Ascending aorta (tissue), 2 donors: Measurements from ENCODE around the gene ACTN1. TPM values are rescaled to one million over a fixed set of nuclear protein-coding genes. Genes with fewer than 3 reads are reported as not detected.

Source experiments
- DNase-seq, 2 donors: peaks; one replicate each; pipeline ENCODE4 v3.0.0-alpha.2; 2019; ENCODE audit warnings: low spot score in 2 of 2
- H3K27ac ChIP-seq, 2 donors: fragments of 200-600 bp; sonication (generic); one replicate each; pipeline ENCODE4 v1.5.1; 2016 to 2017; ENCODE audit warnings: mild to moderate bottlenecking in 1 of 2
- H3K27me3 ChIP-seq: fragments of 200-600 bp; sonication (generic); one replicate; pipeline ENCODE4 v1.5.1; 2017
- H3K36me3 ChIP-seq, 2 donors: fragments of 200-600 bp; sonication (generic); one replicate each; pipeline ENCODE4 v1.5.1; 2016
- H3K4me1 ChIP-seq, 2 donors: fragments of 200-600 bp; sonication (generic); one replicate each; pipeline ENCODE4 v1.5.1; 2016 to 2017; ENCODE audit warnings: mild to moderate bottlenecking in 1 of 2
- H3K4me3 ChIP-seq, 2 donors: fragments of 200-600 bp; sonication (generic); one replicate each; pipeline ENCODE4 v1.5.1; 2016 to 2017; ENCODE audit warnings: mild to moderate bottlenecking in 1 of 2
- H3K9me3 ChIP-seq, 2 donors: fragments of 200-600 bp; sonication (generic); one replicate each; pipeline ENCODE4 v1.5.1; 2016
- intact Hi-C: fragments of 100-400 bp; cut with DNase I; formaldehyde crosslinking; loops from one replicate; pipeline ENCODE4 v1.15.1; 2023
- total RNA-seq: library from RNA; depleted of rRNA; stranded (reverse); fragments of >200 nt; gene quantifications from one replicate; pipeline ENCODE4 v1.1.0, GENCODE V29; 2016
- TF ChIP-seq, protein P1 (sequence below), 3 experiments: fragments of 200-600 bp in 2 of 3; fragments of 450-650 bp in 1 of 3; sonication (generic) in 2 of 3; IDR thresholded peaks; one replicate each; pipeline ENCODE4 v1.5.1; 2016 to 2019; ENCODE audit warnings: antibody characterized with exemption in 3 of 3, mild to moderate bottlenecking in 1 of 3, moderate library complexity in 1 of 3

The ACTN1 gene
- total RNA-seq, 1 donor from 2014 or later: 814 TPM

- intact Hi-C loops: no loop called here
- Histone ChIP-seq H3K36me3 (peaks cover 92 to 95% of the 10 kb centered on the region in 2 donors), H3K27me3 (no peaks in the 10 kb centered on the region), H3K9me3 (no peaks in the 10 kb centered on the region), H3K27ac (peak overlapping the region in 1 of 2 donors; percentile 63), H3K4me3 (no peak overlapping the region), H3K4me1 (peaks cover 0 to 23% of the 10 kb centered on the region in 2 donors)
- TF ChIP-seq, protein P1, sequence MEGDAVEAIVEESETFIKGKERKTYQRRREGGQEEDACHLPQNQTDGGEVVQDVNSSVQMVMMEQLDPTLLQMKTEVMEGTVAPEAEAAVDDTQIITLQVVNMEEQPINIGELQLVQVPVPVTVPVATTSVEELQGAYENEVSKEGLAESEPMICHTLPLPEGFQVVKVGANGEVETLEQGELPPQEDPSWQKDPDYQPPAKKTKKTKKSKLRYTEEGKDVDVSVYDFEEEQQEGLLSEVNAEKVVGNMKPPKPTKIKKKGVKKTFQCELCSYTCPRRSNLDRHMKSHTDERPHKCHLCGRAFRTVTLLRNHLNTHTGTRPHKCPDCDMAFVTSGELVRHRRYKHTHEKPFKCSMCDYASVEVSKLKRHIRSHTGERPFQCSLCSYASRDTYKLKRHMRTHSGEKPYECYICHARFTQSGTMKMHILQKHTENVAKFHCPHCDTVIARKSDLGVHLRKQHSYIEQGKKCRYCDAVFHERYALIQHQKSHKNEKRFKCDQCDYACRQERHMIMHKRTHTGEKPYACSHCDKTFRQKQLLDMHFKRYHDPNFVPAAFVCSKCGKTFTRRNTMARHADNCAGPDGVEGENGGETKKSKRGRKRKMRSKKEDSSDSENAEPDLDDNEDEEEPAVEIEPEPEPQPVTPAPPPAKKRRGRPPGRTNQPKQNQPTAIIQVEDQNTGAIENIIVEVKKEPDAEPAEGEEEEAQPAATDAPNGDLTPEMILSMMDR (IDR thresholded peaks at IDR 0.05): no peak
- no peak for DNase-seq
Observed at GRCh38 chr14:68905107-68905895, 73.8 kb downstream of the ACTN1 start.

GRCh38 chr14:68902357-68902756 lies 76.7 kb downstream of the ACTN1 start:
- Histone ChIP-seq H3K4me3 (no peak overlapping the region), H3K9me3 (no peaks in the 10 kb centered on the region), H3K27me3 (no peaks in the 10 kb centered on the region), H3K27ac (peak overlapping the region; percentile 54 to 71), H3K36me3 (peaks cover 94 to 95% of the 10 kb centered on the region in 2 donors), H3K4me1 (peaks cover 0 to 35% of the 10 kb centered on the region in 2 donors)
- no peak for DNase-seq
- TF ChIP-seq, protein P1 (IDR thresholded peaks at IDR 0.05): no peak
- intact Hi-C loops: no loop called here

DNA sequence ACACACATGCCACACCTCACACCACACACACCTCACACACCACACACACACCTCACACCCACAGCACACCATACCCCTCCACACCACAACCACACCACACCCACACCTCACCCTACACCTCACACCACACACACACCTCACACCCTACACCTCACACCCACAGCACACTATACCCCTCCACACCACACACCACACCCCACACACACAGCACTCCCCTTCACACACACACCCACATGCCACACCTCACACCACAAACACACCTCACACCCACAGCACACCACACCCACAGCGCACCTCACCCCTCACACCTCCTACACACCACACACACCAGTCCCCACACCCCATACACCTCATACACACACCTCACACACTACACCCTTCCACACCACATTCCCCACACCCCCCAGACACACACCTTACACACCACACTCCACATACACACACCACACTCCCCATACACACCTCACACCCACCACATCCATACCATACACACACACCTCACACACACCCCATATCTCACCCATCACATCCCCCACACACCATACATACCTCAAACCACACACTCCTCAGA lies 80.0 kb downstream of the ACTN1 start:
- TF ChIP-seq, protein P1 (IDR thresholded peaks at IDR 0.05): no peak
- Histone ChIP-seq H3K9me3 (no peaks in the 10 kb centered on the region), H3K4me3 (no peak overlapping the region), H3K4me1 (peaks cover 6 to 56% of the 10 kb centered on the region in 2 donors), H3K36me3 (peaks cover 88 to 91% of the 10 kb centered on the region in 2 donors), H3K27ac (peak overlapping the region; percentile 52 to 71), H3K27me3 (no peaks in the 10 kb centered on the region)
- no peak for DNase-seq
- intact Hi-C loops: no loop called here

DNA sequence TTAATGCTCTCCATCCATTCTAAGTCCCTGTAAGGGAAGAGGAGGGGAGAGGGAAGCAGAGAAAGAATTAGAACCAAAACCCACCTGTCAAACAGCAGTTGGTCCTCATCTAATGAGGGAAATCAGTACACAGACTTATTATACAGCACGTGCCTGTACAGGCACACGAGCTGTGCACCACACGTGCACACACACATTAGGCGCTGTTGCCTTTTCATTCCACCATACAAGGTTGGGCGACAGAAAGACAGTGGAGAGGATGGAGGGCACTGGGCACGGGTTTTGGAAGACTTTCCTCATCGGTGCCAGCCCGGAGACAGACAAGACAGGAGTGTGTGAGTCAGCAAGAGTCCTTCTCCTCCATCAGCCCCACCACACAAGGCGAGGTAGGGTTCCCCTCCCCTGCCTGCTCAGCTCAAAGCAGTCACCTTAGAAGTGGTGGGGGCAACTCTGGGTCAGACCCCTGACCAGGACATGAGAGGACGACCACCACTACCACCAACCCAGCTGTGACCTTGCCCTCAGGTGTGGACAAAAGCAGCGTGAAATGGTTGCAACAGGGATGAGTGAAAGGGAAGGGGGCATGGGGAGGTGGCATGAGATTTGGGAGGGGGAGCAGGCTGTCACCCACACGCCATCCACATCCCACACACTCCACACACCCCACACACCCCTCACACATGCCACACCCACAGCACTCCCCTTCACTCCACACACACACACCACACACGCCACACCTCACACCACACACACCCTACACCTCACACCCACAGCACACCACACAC lies 80.7 kb downstream of the ACTN1 start:
- TF ChIP-seq, protein P1 (IDR thresholded peaks at IDR 0.05): no peak
- H3K36me3 ChIP-seq: peaks cover 88 to 89% of the 10 kb centered on the region in 2 donors
- no peaks in the 10 kb centered on the region for H3K9me3 ChIP-seq
- peak overlapping the region; percentile 52 to 71 for H3K27ac ChIP-seq
- H3K4me1 ChIP-seq: peaks cover 6 to 55% of the 10 kb centered on the region in 2 donors
- intact Hi-C loops: no loop called here
- no peaks in the 10 kb centered on the region for H3K27me3 ChIP-seq
- no peak for DNase-seq
- H3K4me3 ChIP-seq: no peak overlapping the region

- peak overlapping the region; percentile 52 to 71 for H3K27ac ChIP-seq
- intact Hi-C loops: no loop called here
- H3K27me3 ChIP-seq: no peaks in the 10 kb centered on the region
- peaks cover 6 to 59% of the 10 kb centered on the region in 2 donors for H3K4me1 ChIP-seq
- no peaks in the 10 kb centered on the region for H3K9me3 ChIP-seq
- H3K36me3 ChIP-seq: peaks cover 88 to 89% of the 10 kb centered on the region in 2 donors
- TF ChIP-seq, protein P1 (IDR thresholded peaks at IDR 0.05): no peak
- no peak for DNase-seq
- H3K4me3 ChIP-seq: no peak overlapping the region
Observed at GRCh38 chr14:68897559-68898155, 81.4 kb downstream of the ACTN1 start.
